Endothelial cell of umbilical vein (primary cell): ENCODE results near the gene NUB1. TPM values are rescaled to one million over a fixed set of nuclear protein-coding genes. Genes with fewer than 3 reads are reported as not detected.

Source experiments
- BruUV-seq: library from RNA; stranded (reverse); fragments of 400-500 nt; replicated peaks from 2 replicates; lab custom pipeline; 2021; lab: Mats Ljungman, UMichigan
- CTCF ChIA-PET: fragments of 300-600, 350-600 bp; sonication (Branson Sonifier 250); formaldehyde crosslinking; loops from one replicate; lab custom pipeline; 2021; ENCODE audit warnings: antibody characterized with exemption, inconsistent platforms; lab: Charles Lee
- POLR2A ChIA-PET: fragments of 300-600, 350-600 bp; sonication (Branson Sonifier 250); formaldehyde crosslinking; loops from one replicate; lab custom pipeline; 2021; ENCODE audit warnings: antibody characterized with exemption, inconsistent platforms; lab: Charles Lee
- DNase-seq: peaks from one replicate; pipeline ENCODE4 v3.0.0-alpha.2; 2011; ENCODE audit warnings: low read depth, low spot score
- FAIRE-seq: peaks from 2 replicates; lab custom pipeline; 2011; peaks lifted over from hg19 to GRCh38; lab: Jason Lieb, UNC
- H2AFZ ChIP-seq: 2 replicates; pipeline ENCODE4 v1.6.0; 2012; ENCODE audit warnings: low read depth, low read length, control low read depth, inconsistent platforms
- H3K27ac ChIP-seq: 2 replicates; pipeline ENCODE4 v1.5.1; 2011; ENCODE audit warnings: low read depth, mild to moderate bottlenecking, control low read depth, low read length, moderate library complexity; ENCODE audit not compliant: insufficient read depth
- H3K27me3 ChIP-seq, 2 experiments: 2 replicates each; pipeline versions ENCODE4 v1.6.0 to v1.6.1; 2011; ENCODE audit warnings: low read length in 2 of 2, mixed read lengths in 1 of 2; ENCODE audit not compliant: control insufficient read depth in 2 of 2, insufficient read depth in 2 of 2
- H3K36me3 ChIP-seq, 2 experiments: 2 replicates in 1 of 2; 3 replicates in 1 of 2; pipeline ENCODE4 v1.5.1; 2011; ENCODE audit warnings: low read length in 2 of 2, mild to moderate bottlenecking in 1 of 2, moderate library complexity in 1 of 2; ENCODE audit not compliant: control insufficient read depth in 2 of 2, insufficient read depth in 2 of 2; ENCODE audit errors: extremely low read depth in 1 of 2
- H3K4me1 ChIP-seq: 3 replicates; pipeline ENCODE4 v1.5.1; 2011; ENCODE audit warnings: mild to moderate bottlenecking, low read length; ENCODE audit not compliant: control insufficient read depth, insufficient read depth; ENCODE audit errors: extremely low read depth
- H3K4me2 ChIP-seq: 2 replicates; pipeline ENCODE4 v1.6.1; 2011; ENCODE audit warnings: low read length, control low read depth, mixed read lengths; ENCODE audit not compliant: insufficient read depth
- H3K4me3 ChIP-seq, 3 experiments: fragments of 200-600 bp in 1 of 3; sonication (generic), shearing (Covaris generic) in 1 of 3; replicated peaks in 1 of 3; 2 replicates each; pipeline ENCODE4 v1.5.1; 2011 to 2016; ENCODE audit warnings: control low read depth in 3 of 3, low read length in 3 of 3, mild to moderate bottlenecking in 2 of 3, inconsistent platforms in 1 of 3, low read depth in 1 of 3, moderate library complexity in 1 of 3; ENCODE audit not compliant: insufficient read depth in 1 of 3
- H3K79me2 ChIP-seq: 2 replicates; pipeline ENCODE4 v1.6.0; 2012; ENCODE audit warnings: low read length, inconsistent platforms; ENCODE audit not compliant: control insufficient read depth, insufficient read depth
- H3K9ac ChIP-seq: replicated peaks from 2 replicates; pipeline ENCODE3; 2011; ENCODE audit warnings: low read length, control low read depth; ENCODE audit not compliant: insufficient read depth; ENCODE audit errors: extremely low read depth
- H3K9me1 ChIP-seq: replicated peaks from 3 replicates; pipeline ENCODE4 v1.6.0; 2011; ENCODE audit warnings: mild to moderate bottlenecking, low read length; ENCODE audit not compliant: control insufficient read depth, insufficient read depth; ENCODE audit errors: extremely low read depth
- H3K9me3 ChIP-seq: replicated peaks from 2 replicates; pipeline ENCODE4 v1.5.1; 2012; ENCODE audit warnings: low read length, inconsistent platforms; ENCODE audit not compliant: control insufficient read depth, insufficient read depth
- H4K20me1 ChIP-seq: replicated peaks from 2 replicates; pipeline ENCODE3; 2011; ENCODE audit warnings: mild to moderate bottlenecking, low read length; ENCODE audit not compliant: control insufficient read depth, insufficient read depth; ENCODE audit errors: extremely low read depth
- CTCF ChIP-seq, 2 donors: IDR thresholded peaks; 1 replicate in 1 of 2; 2 replicates in 1 of 2; pipeline ENCODE4 v1.5.1; 2011; ENCODE audit warnings: low read length in 2 of 2, mild to moderate bottlenecking in 2 of 2, moderate library complexity in 2 of 2, control low read depth in 1 of 2, inconsistent platforms in 1 of 2, low read depth in 1 of 2; ENCODE audit not compliant: insufficient read depth in 1 of 2; ENCODE audit errors: extremely low read depth in 1 of 2
- EZH2 ChIP-seq: IDR thresholded peaks from 2 replicates; pipeline ENCODE4 v1.6.1; 2012; ENCODE audit warnings: borderline replicate concordance, low read depth, mild to moderate bottlenecking, moderate library complexity, low read length, inconsistent platforms; ENCODE audit not compliant: severe bottlenecking
- FOS ChIP-seq: IDR thresholded peaks from 2 replicates; pipeline ENCODE4 v1.6.1; 2011; ENCODE audit warnings: mild to moderate bottlenecking, low read length, moderate library complexity, borderline replicate concordance; ENCODE audit not compliant: insufficient read depth
- GATA2 ChIP-seq: IDR thresholded peaks from 2 replicates; pipeline ENCODE4 v1.7.0; 2011; ENCODE audit warnings: low read depth, mild to moderate bottlenecking, moderate library complexity, mixed read lengths, low read length; ENCODE audit not compliant: insufficient read length, insufficient read depth
- JUN ChIP-seq: IDR thresholded peaks from 2 replicates; pipeline ENCODE4 v1.6.1; 2011; ENCODE audit warnings: borderline replicate concordance, low read depth; ENCODE audit not compliant: insufficient read length, insufficient read depth
- MAX ChIP-seq: IDR thresholded peaks from 2 replicates; pipeline ENCODE4 v1.6.1; 2011; ENCODE audit not compliant: insufficient read depth, insufficient read length
- MYC ChIP-seq: IDR thresholded peaks from one replicate; pipeline ENCODE4 v1.6.1; 2011; ENCODE audit warnings: mild to moderate bottlenecking, low read depth, low read length
- POLR2A ChIP-seq: IDR thresholded peaks from 2 replicates; pipeline ENCODE4 v1.6.1; 2012; ENCODE audit warnings: low read depth, mild to moderate bottlenecking, control low read depth, low read length
- POLR2AphosphoS5 ChIP-seq: IDR thresholded peaks from 2 replicates; pipeline ENCODE4 v1.6.1; 2012; ENCODE audit warnings: low read depth, mild to moderate bottlenecking, control low read depth, low read length, moderate library complexity; ENCODE audit not compliant: insufficient read depth
- dilution Hi-C: fragments of 300-500 bp; cut with MboI; formaldehyde crosslinking; loops from one replicate; pipeline ENCODE4 v1.15.0; 2019; ENCODE audit warnings: low sequenced_read_pairs; ENCODE audit not compliant: extremely low pct_ligation_motif_present
- intact Hi-C: fragments of 100-400 bp; cut with micrococcal nuclease; formaldehyde crosslinking; loops from one replicate; pipeline ENCODE4 v1.10.0; 2022
- polyA plus RNA-seq, 4 experiments: library from polyadenylated mRNA; depleted of rRNA in 3 of 4; stranded (reverse) in 3 of 4; unstranded in 1 of 4; fragments of >200 nt; gene quantifications; 2 replicates each; pipeline versions ENCODE4 v1.2.1 to v1.2.3, GENCODE V29; 2011 to 2012; ENCODE audit warnings: missing spikeins in 1 of 4
- total RNA-seq: library from RNA; stranded (reverse); gene quantifications from 2 replicates; pipeline ENCODE4 v1.2.3, GENCODE V29; 2021

Gene NUB1
- total and polyA plus RNA-seq, 2 donors (not counting 3 experiments of a cell fraction or from before 2014, with no cell fraction given): 28.0 to 46.2 TPM

GRCh38 chr7:151312356-151312755 is 29.3 kb upstream of the NUB1 start:
- dilution Hi-C loops: no loop called here
- no peak overlapping the region for H3K4me3 ChIP-seq
- H3K27me3 ChIP-seq: peaks cover 0 to 3% of the 10 kb centered on the region in 2 experiments
- no peaks in the 10 kb centered on the region for H3K4me1 ChIP-seq
- intact Hi-C loops: no loop called here
- H2AFZ ChIP-seq: no peak overlapping the region
- DNase-seq (no peak), FAIRE-seq (no peak)
- POLR2A ChIA-PET: no interaction called here
- H3K36me3 ChIP-seq: no peaks in the 10 kb centered on the region
- no peak overlapping the region for H3K4me2 ChIP-seq
- H3K27ac ChIP-seq: no peak overlapping the region
- H3K79me2 ChIP-seq: no peaks in the 10 kb centered on the region
- CTCF ChIA-PET: no interaction called here
- H4K20me1 ChIP-seq: no peaks in the 10 kb centered on the region
- no peaks in the 10 kb centered on the region for H3K9me3 ChIP-seq
- TF ChIP-seq MYC (no peak), POLR2A (no peak), JUN (no peak), MAX (no peak), FOS (no peak), POLR2AphosphoS5 (no peak), EZH2 (no peak), CTCF (IDR thresholded peaks at IDR 0.05; ENCODE audit: extremely low read depth in 1 of 2, insufficient read depth in 1 of 2, low read depth in 1 of 2, low read length in 2 of 2) (no peak), GATA2 (no peak)
- no peaks in the 10 kb centered on the region for H3K9me1 ChIP-seq
- no peak overlapping the region for H3K9ac ChIP-seq
- BruUV-seq: no TSS peak
